ENCODE data around the gene KLF11.
A peak's percentile ranks its signal among the peaks of the same experiment; 100 is the strongest.

Gene KLF11

DNA sequence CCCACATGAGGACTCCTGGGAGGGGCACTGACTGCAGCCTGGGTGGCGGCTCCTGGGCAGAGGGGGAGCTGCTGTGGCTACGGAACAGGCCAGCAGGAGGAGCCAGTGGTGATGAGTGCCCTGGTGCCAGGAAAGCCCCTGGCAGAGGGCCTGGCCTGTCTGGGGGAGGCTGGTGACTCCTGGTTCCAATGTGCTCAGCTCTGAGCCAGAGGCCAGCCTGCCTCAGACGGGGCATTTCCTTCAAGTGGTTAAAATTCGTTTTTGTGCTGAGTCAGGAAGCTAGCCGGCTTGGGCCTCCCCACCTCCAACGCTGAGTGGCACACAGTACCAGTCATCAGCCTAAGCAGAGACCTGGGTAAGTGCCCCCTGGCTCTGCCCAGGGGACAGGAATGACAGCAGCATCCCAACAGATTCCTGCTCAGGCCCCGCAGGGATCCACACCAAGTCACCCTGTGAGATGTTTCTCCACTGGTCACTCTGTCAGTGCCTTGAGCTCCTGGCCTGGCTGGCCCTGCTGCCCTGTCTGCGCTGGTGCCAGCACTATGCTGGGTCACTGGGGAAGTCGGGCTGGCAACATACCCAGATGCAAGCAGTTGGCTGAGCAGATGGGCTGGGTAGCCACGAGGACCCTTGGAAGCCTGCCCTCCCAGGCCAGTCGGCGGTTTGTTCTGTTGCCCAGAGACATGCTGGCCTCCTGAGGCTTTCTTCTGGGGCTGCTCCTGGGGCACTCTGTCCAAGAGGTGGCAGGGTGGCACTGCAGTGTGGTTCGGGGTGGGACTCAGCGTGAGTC, 7.1 kb upstream of the KLF11 start:
- DNase-seq (ENCODE audit: low spot score): no peak
- ChIA-PET POLR2A (ENCODE audit: low non-redundant PET) (no interaction called here), CTCF (interaction anchor here (0.5 to 0.9 kb wide), 4 partner anchors 10 to 660 kb away, joined by 3 to 7 read pairs (median 5); no protein-coding TSS in a partner anchor)
- H3K27ac ChIP-seq: peak overlapping the region; percentile 55
- TF ChIP-seq, protein P1, sequence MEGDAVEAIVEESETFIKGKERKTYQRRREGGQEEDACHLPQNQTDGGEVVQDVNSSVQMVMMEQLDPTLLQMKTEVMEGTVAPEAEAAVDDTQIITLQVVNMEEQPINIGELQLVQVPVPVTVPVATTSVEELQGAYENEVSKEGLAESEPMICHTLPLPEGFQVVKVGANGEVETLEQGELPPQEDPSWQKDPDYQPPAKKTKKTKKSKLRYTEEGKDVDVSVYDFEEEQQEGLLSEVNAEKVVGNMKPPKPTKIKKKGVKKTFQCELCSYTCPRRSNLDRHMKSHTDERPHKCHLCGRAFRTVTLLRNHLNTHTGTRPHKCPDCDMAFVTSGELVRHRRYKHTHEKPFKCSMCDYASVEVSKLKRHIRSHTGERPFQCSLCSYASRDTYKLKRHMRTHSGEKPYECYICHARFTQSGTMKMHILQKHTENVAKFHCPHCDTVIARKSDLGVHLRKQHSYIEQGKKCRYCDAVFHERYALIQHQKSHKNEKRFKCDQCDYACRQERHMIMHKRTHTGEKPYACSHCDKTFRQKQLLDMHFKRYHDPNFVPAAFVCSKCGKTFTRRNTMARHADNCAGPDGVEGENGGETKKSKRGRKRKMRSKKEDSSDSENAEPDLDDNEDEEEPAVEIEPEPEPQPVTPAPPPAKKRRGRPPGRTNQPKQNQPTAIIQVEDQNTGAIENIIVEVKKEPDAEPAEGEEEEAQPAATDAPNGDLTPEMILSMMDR (conservative IDR thresholded peaks at IDR 0.05; ENCODE audit: low read depth): no peak; the same call in 1 of the 2 replicates

DNA sequence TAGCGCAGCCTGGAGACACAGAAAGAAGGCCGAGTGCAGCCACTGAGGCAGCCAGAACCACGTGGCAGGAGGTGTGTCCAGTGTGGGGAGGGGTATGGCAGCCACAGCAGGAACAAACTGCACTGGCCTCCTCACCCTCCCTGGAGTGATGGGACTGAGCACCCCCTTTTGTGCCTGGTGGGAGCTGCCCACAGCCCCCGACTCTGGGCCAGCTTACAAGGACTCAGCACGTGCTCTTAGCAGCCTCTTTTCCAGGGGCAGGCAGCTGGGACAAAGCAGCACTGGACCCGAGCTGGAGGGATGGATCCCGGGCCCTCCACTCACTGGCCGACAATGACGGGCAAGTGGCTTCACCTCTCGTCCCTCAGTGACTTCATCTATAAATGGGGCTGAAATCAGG, 5.2 kb upstream of the KLF11 start:
- TF ChIP-seq, protein P1 (conservative IDR thresholded peaks at IDR 0.05; ENCODE audit: low read depth): no peak
- no peak for DNase-seq (ENCODE audit: low spot score)
- peak overlapping the region; percentile 18; the same call in 1 of the 2 replicates for H3K27ac ChIP-seq
- POLR2A ChIA-PET (ENCODE audit: low non-redundant PET): no interaction called here
- CTCF ChIA-PET: interaction anchor here (1.3 kb wide), 1 partner anchor 59 kb away, joined by 5 read pairs; no protein-coding TSS in a partner anchor

GRCh38 chr2:10038716-10039115, 4.6 kb upstream of the KLF11 start:
- CTCF ChIA-PET: interaction anchor here (0.5 kb wide), 1 partner anchor 899 kb away, joined by 4 read pairs; no protein-coding TSS in a partner anchor
- POLR2A ChIA-PET (ENCODE audit: low non-redundant PET): no interaction called here
- H3K27ac ChIP-seq: no peak overlapping the region
- TF ChIP-seq, protein P1 (conservative IDR thresholded peaks at IDR 0.05; ENCODE audit: low read depth): no peak
- no peak for DNase-seq (ENCODE audit: low spot score)

DNA sequence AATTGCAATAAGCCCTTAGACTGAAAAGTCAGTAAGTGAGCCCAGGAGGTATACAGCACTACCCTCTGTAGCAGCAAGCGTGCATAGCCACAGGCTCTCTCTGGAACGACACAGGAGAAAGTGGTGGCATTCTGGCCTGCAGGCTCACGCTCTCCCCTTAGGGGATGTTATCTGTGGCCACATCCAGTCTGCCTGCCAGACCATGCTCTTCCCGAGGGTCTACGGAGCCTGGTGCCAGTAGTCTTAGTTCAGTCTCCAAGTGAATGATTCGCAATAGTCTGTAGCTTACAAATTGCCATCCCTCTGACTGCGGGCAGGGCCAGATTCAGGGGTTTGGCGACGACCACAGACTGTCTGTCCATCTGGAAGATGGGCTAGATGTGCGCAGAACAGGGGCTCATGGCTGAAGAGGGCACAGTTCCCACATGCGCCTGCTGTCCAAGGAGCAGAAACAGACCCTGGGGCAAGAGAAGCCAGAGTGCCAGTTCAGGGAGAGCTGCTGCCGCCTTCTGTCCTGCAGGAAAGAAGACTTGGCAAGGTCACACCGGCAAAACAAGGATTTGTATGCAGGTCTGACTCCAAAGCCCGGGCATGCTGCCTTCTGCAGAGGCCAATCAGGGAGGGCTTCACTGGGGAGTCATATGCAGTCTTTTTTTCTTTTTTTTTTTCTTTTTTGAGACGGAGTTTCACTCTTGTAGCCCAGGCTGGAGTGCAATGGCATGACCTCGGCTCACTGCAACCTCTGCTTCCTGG, 3.5 kb upstream of the KLF11 start:
- ChIA-PET POLR2A (ENCODE audit: low non-redundant PET) (no interaction called here), CTCF (no interaction called here)
- TF ChIP-seq, protein P1 (conservative IDR thresholded peaks at IDR 0.05; ENCODE audit: low read depth): no peak
- H3K27ac ChIP-seq: peak overlapping the region; percentile 96
- no peak for DNase-seq (ENCODE audit: low spot score)

DNA sequence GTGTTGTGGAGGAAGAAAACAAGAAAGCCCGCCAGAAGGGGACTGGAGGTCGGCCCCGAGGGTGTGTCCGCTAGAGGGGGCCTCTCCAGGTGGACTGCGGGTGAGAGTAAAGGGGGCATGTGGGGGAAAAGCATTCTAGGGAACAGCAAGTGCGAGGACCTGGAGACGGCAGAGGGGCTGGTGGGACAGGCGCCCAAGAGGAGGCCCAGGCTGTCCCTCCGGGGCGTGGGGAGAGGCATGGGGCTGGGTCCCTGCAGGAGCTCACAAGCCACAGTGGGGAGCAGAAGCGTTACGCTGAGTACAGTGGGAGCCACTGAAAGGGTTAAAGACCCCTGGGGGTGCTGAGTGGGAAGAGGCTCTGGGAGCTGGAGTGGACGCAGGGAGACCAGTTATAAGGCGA, 1.6 kb upstream of the KLF11 start:
- CTCF ChIA-PET: interaction anchor here (0.7 kb wide), 1 partner anchor 71 kb away, joined by 3 read pairs; no protein-coding TSS in a partner anchor
- H3K27ac ChIP-seq: peak overlapping the region; percentile 96
- POLR2A ChIA-PET (ENCODE audit: low non-redundant PET): no interaction called here
- TF ChIP-seq, protein P1 (conservative IDR thresholded peaks at IDR 0.05; ENCODE audit: low read depth): no peak
- no peak for DNase-seq (ENCODE audit: low spot score)

Data from RWPE1 (cell line).